ENCODE data around the gene KRTAP10-9.
"Not testable (repeated sequence)": the region's sequence is repeated elsewhere in the genome, so short reads cannot be mapped to it uniquely, and the experiment has no call there.

DNA sequence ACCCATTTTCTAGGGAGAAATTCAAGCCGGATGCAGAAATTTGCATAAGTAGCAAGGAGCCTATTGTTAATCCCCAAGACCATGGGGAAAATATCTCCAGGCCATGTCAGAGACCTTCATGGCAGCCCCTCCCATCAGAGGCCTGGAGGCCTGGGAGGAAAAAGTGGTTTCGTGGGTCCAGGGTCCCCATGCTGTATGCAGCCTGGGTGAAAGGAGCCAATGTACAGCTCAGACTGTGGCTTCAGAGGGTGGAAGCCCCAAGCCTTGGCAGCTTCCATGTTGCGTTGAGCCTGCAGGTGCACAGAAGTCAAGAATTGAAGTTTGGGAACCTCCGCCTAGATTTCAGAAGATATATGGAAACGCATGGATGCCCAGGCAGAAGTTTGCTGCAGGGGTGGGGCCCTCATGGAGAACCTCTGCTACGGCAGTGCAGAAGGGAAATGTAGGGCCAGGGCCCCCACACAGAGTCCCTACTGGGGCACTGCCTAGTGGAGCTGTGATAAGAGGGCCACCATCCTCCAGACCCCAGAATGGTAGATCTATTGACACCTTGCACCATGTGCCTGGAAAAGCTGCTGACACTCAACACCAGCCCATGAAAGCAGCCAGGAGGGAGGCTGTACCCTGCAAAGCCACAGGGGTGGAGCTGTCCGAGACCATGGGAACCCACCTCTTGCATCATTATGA is 16.6 kb upstream of the KRTAP10-9 start:
- TF ChIP-seq YY1 (IDR thresholded peaks at IDR 0.05; ENCODE audit: low read depth); EZH2phosphoT487 (IDR thresholded peaks at IDR 0.05; ENCODE audit: borderline replicate concordance, low read depth): not testable (repeated sequence)
